HEK293T (cell line): Measurements from ENCODE around the gene CD151.

Experiments
- FOXK2 ChIP-seq: fragments of 450-650 bp; IDR thresholded peaks from 2 replicates; pipeline ENCODE4 v1.6.1; 2016; ENCODE audit warnings: mild to moderate bottlenecking
- FOXM1 ChIP-seq: fragments of 450-650 bp; IDR thresholded peaks from 2 replicates; pipeline ENCODE4 v1.6.1; 2017; ENCODE audit warnings: mild to moderate bottlenecking, borderline replicate concordance
- NFRKB ChIP-seq: fragments of 450-650 bp; IDR thresholded peaks from 2 replicates; pipeline ENCODE4 v1.6.1; 2016; ENCODE audit warnings: mild to moderate bottlenecking, moderate library complexity
- SP1 ChIP-seq: fragments of 450-650 bp; IDR thresholded peaks from 2 replicates; pipeline ENCODE4 v1.6.1; 2017
- SUZ12 ChIP-seq: fragments of 450-650 bp; IDR thresholded peaks from 2 replicates; pipeline ENCODE4 v1.6.1; 2016; ENCODE audit warnings: mild to moderate bottlenecking

DNA sequence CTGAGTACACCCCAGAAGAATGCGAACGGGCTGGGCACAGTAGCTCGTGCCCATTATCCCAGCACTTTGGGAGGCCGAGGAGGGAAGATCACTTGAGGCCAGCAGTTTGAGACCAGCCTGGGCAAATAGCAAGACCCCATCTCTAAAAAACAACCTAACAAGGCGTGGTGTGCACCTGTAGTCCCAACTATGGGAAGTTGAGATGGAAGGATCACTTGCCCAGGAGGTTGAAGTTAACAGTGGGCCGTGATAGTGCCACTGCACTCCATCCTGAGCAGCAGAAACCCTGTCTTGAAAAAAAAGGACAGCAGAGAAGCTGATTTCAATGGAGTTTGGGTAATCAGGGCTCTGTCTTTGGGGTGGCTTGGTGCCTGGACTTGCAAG is 19.7 kb upstream of the CD151 start:
- TF ChIP-seq SUZ12 = no peak
- no peak for TF ChIP-seq SP1
- no peak for TF ChIP-seq NFRKB
- TF ChIP-seq FOXK2 = no peak
- no peak for TF ChIP-seq FOXM1
